K562 (cell line): ENCODE results near the gene MMP15. TPM values are rescaled to one million over a fixed set of nuclear protein-coding genes. Genes with fewer than 3 reads are reported as not detected.

Source experiments
- FOS ChIP-seq: IDR thresholded peaks from 3 replicates; pipeline ENCODE4 v1.6.1; 2011; ENCODE audit not compliant: insufficient read length; ENCODE audit errors: extremely low read depth
- HDAC3 ChIP-seq: fragments of 450-650 bp; IDR thresholded peaks from 2 replicates; pipeline ENCODE4 v1.6.1; 2018; ENCODE audit warnings: borderline replicate concordance, mild to moderate bottlenecking, moderate library complexity; ENCODE audit not compliant: partially characterized antibody
- HDGF ChIP-seq: fragments of 450-650 bp; IDR thresholded peaks from 2 replicates; pipeline ENCODE4 v1.6.1; 2016
- ILF3 ChIP-seq: fragments of 450-650 bp; IDR thresholded peaks from 2 replicates; pipeline ENCODE4 v1.6.1; 2018; ENCODE audit warnings: antibody characterized with exemption, mild to moderate bottlenecking, moderate library complexity, borderline replicate concordance
- MAZ ChIP-seq, 2 experiments: fragments of 450-650 bp in 1 of 2; sonication (generic) in 1 of 2; formaldehyde crosslinking; IDR thresholded peaks in 1 of 2; conservative IDR thresholded peaks in 1 of 2; 2 replicates each; pipeline versions ENCODE4 v1.4.0 to v1.5.0; 2020; ENCODE audit warnings: mild to moderate bottlenecking in 1 of 2, missing genetic modification reagents in 1 of 2
- MLLT1 ChIP-seq, 2 experiments: fragments of 450-650 bp; IDR thresholded peaks; 2 replicates each; pipeline ENCODE4 v1.6.1; 2016
- NRF1 ChIP-seq, 2 experiments: fragments of 450-650 bp; IDR thresholded peaks in 1 of 2; conservative IDR thresholded peaks in 1 of 2; 2 replicates each; pipeline ENCODE4 v1.6.1; 2014; ENCODE audit warnings: mild to moderate bottlenecking in 2 of 2
- PHF20 ChIP-seq: fragments of 450-650 bp; IDR thresholded peaks from 2 replicates; pipeline ENCODE4 v1.6.1; 2018; ENCODE audit not compliant: partially characterized antibody
- SAFB2 ChIP-seq: fragments of 200-400 bp; formaldehyde crosslinking; IDR thresholded peaks from 2 replicates; pipeline ENCODE4 v1.6.1; 2018; ENCODE audit warnings: borderline replicate concordance, low read length, low read depth, moderate library complexity; ENCODE audit not compliant: severe bottlenecking
- SMC3 ChIP-seq: conservative IDR thresholded peaks from 2 replicates; pipeline ENCODE4 v1.6.1; 2011; ENCODE audit warnings: low read depth, low read length, improper control_type of control experiment; ENCODE audit not compliant: insufficient read depth
- THRB ChIP-seq: fragments of 450-650 bp; formaldehyde crosslinking; conservative IDR thresholded peaks from 2 replicates; pipeline ENCODE4 v1.4.0; 2022; ENCODE audit warnings: mild to moderate bottlenecking, missing genetic modification characterization
- UBTF ChIP-seq, 2 experiments: IDR thresholded peaks; 2 replicates each; pipeline ENCODE4 v1.6.1; 2012; ENCODE audit warnings: improper control_type of control experiment in 2 of 2, low read depth in 2 of 2, low read length in 2 of 2, borderline replicate concordance in 1 of 2
- ZBTB17 ChIP-seq: fragments of 450-650 bp; formaldehyde crosslinking; IDR thresholded peaks from 2 replicates; pipeline ENCODE4 v1.4.0; 2020; ENCODE audit warnings: mild to moderate bottlenecking
- ZBTB49 ChIP-seq: sonication (generic); formaldehyde crosslinking; IDR thresholded peaks from 2 replicates; pipeline ENCODE4 v1.8.0; 2022; ENCODE audit warnings: missing genetic modification reagents, mild to moderate bottlenecking, borderline replicate concordance
- ZBTB5 ChIP-seq: fragments of 450-650 bp; IDR thresholded peaks from 2 replicates; pipeline ENCODE4 v1.6.1; 2017; ENCODE audit warnings: antibody characterized with exemption
- ZNF239 ChIP-seq: fragments of 250-450 bp; sonication (Bioruptor Pico); IDR thresholded peaks from 2 replicates; pipeline ENCODE4 v1.4.0; 2020; ENCODE audit warnings: mild to moderate bottlenecking
- ZNF75A ChIP-seq: fragments of 450-650 bp; formaldehyde crosslinking; IDR thresholded peaks from 2 replicates; pipeline ENCODE4 v1.4.0; 2020; ENCODE audit warnings: mild to moderate bottlenecking
- polyA plus RNA-seq, 8 experiments: library from polyadenylated mRNA; depleted of rRNA in 4 of 8; stranded (reverse) in 5 of 8; unstranded in 3 of 8; fragments of >200 nt; fragmentation: Nextera tagmentation in 2 of 8; fragmentation: Illumina TruSeq in 1 of 8; extraction: Ambion mirVana in 2 of 8; extraction: Trizol in 1 of 8; gene quantifications; 2 replicates each; pipeline versions ENCODE4 v1.2.1 to v1.2.3, GENCODE V29; 2011 to 2014; ENCODE audit warnings: inconsistent platforms in 1 of 8, missing spikeins in 1 of 8
- total RNA-seq, 7 experiments: library from RNA; depleted of rRNA in 6 of 7; stranded (reverse); fragments of >200 nt in 6 of 7; fragmentation: Illumina TruSeq in 2 of 7; extraction: Trizol in 2 of 7; gene quantifications; 2 replicates each; pipeline versions ENCODE4 v1.2.1 to v1.2.3, GENCODE V29; 2011 to 2021; ENCODE audit warnings: low replicate concordance in 1 of 7

Gene MMP15
- total and polyA plus RNA-seq, 9 of the 15 experiments (the other 6 are each of a cell fraction or from before 2014, with no cell fraction given): 0.01 to 20.4 (median 5.5) TPM

- TF ChIP-seq UBTF (IDR thresholded peaks at IDR 0.05; ENCODE audit: borderline replicate concordance in 1 of 2, low read depth in 2 of 2, low read length in 2 of 2) (peak in 1 of 2 experiments; percentile 49; a peak in 2 of 4 replicates), ZBTB5 (peak; percentile 98), MAZ (CRISPR knock-in tag; conservative IDR thresholded peaks at IDR 0.05 in 1 of 2, IDR thresholded peaks at IDR 0.05 in 1 of 2) (peak; percentile 70 to 84), PHF20 (peak; percentile 17), ZBTB17 (CRISPR knock-in tag) (no peak), SAFB2 (no peak), NRF1 (conservative IDR thresholded peaks at IDR 0.05 in 1 of 2, IDR thresholded peaks at IDR 0.05 in 1 of 2) (no peak; a peak in 1 of 4 replicates), MLLT1 (IDR thresholded peaks at IDR 0.05) (peak in 1 of 2 experiments; percentile 72; a peak in 1 of 4 replicates), SMC3 (0 out of 2 replicates have a peak, but pooled peaks have one; percentile 8), ZNF239 (CRISPR knock-in tag) (no peak), FOS (no peak), HDAC3 (no peak), ZNF75A (CRISPR knock-in tag) (no peak), THRB (no peak), ZBTB49 (no peak), ILF3 (no peak), HDGF (no peak)
Observed at GRCh38 chr16:58025351-58026138, at the start of gene MMP15 (continued).
